K562 (cell line): Measurements from ENCODE around the gene GLYATL3. TPM values are rescaled to one million over a fixed set of nuclear protein-coding genes. Genes with fewer than 3 reads are reported as not detected.

Experiments used
- ATAC-seq: fragments of 200-7000 bp; cut with Tn5 transposase; 3 replicates; pipeline ENCODE4 v1.9.1; 2020; ENCODE audit warnings: moderate library complexity
- BruUV-seq: library from RNA; stranded (reverse); fragments of 400-500 nt; replicated peaks from 2 replicates; lab custom pipeline; 2021; lab: Mats Ljungman, UMichigan
- CTCF ChIA-PET: fragments of 300-600 bp; formaldehyde crosslinking; extraction: SDS; loops from one replicate; lab custom pipeline; 2021; ENCODE audit warnings: low intra/inter-chr PET ratio; lab: Yijun Ruan, JAX
- POLR2A ChIA-PET: fragments of 300-600, 350-650 bp; sonication (Branson Sonifier 250); formaldehyde crosslinking; extraction: SDS; loops from one replicate; lab custom pipeline; 2021; ENCODE audit warnings: antibody characterized with exemption, inconsistent platforms; lab: Yijun Ruan, JAX
- DNase-seq, 4 experiments: peaks; one replicate each; pipeline versions ENCODE4 v3.0.0 to v3.0.0-alpha.2; 2011 to 2018; ENCODE audit warnings: low spot score in 3 of 4, mixed read lengths in 3 of 4; ENCODE audit errors: extremely low read depth in 1 of 4
- FAIRE-seq: peaks from 2 replicates; lab custom pipeline; 2011; peaks lifted over from hg19 to GRCh38; lab: Jason Lieb, UNC
- H2AFZ ChIP-seq: 2 replicates; pipeline ENCODE4 v1.6.0; 2011; ENCODE audit warnings: low read depth, low read length, control low read depth, inconsistent platforms
- H3K27ac ChIP-seq: fragments of 200-600 bp; 3 replicates; pipeline ENCODE4 v1.8.0; 2011; ENCODE audit warnings: low read depth, mild to moderate bottlenecking, control low read depth, inconsistent platforms, low read length, moderate library complexity, mixed read lengths; ENCODE audit errors: extremely low read depth
- H3K27me3 ChIP-seq, 2 experiments: fragments of 300-600 bp in 1 of 2; 2 replicates in 1 of 2; 3 replicates in 1 of 2; pipeline versions ENCODE4 v1.6.0 to v1.8.0; 2011; ENCODE audit warnings: inconsistent platforms in 2 of 2, low read length in 2 of 2, mild to moderate bottlenecking in 1 of 2, mixed read lengths in 1 of 2, moderate library complexity in 1 of 2; ENCODE audit not compliant: control insufficient read depth in 2 of 2, insufficient read depth in 2 of 2
- H3K36me3 ChIP-seq: fragments of 300-600 bp; 3 replicates; pipeline ENCODE4 v1.8.0; 2011; ENCODE audit warnings: mild to moderate bottlenecking, low read length, inconsistent platforms; ENCODE audit not compliant: control insufficient read depth, insufficient read depth
- H3K4me1 ChIP-seq, 2 experiments: fragments of 200-600 bp in 1 of 2; replicated peaks in 1 of 2; 2 replicates in 1 of 2; 3 replicates in 1 of 2; pipeline versions ENCODE4 v1.5.1 to v1.8.0; 2011; ENCODE audit warnings: inconsistent platforms in 2 of 2, low read length in 2 of 2, mild to moderate bottlenecking in 1 of 2, mixed read lengths in 1 of 2, moderate library complexity in 1 of 2; ENCODE audit not compliant: control insufficient read depth in 2 of 2, insufficient read depth in 2 of 2
- H3K4me2 ChIP-seq: 2 replicates; pipeline ENCODE4 v1.6.1; 2011; ENCODE audit warnings: low read length, control low read depth, inconsistent platforms, mixed read lengths; ENCODE audit not compliant: insufficient read depth
- H3K4me3 ChIP-seq: fragments of 200-600 bp; sonication (generic), shearing (Covaris generic); 2 replicates; pipeline ENCODE4 v1.5.1; 2016; ENCODE audit warnings: control low read depth, inconsistent platforms
- H3K79me2 ChIP-seq: fragments of 200-600 bp; 3 replicates; pipeline ENCODE4 v1.8.0; 2011; ENCODE audit warnings: low read length, inconsistent platforms; ENCODE audit not compliant: control insufficient read depth, insufficient read depth
- H3K9ac ChIP-seq, 2 experiments: 2 replicates each; pipeline versions ENCODE4 v1.6.0 to v1.6.1; 2011; ENCODE audit warnings: low read depth in 2 of 2, low read length in 2 of 2, control low read depth in 1 of 2, inconsistent platforms in 1 of 2, mild to moderate bottlenecking in 1 of 2, mixed read lengths in 1 of 2; ENCODE audit not compliant: insufficient read depth in 1 of 2
- H3K9me1 ChIP-seq: one replicate; pipeline ENCODE4 v1.6.0; 2011; ENCODE audit warnings: inconsistent platforms, mild to moderate bottlenecking, low read length, moderate library complexity; ENCODE audit not compliant: control insufficient read depth, insufficient read depth
- H3K9me3 ChIP-seq: replicated peaks from 2 replicates; pipeline ENCODE4 v1.5.1; 2011; ENCODE audit warnings: low read depth, low read length, inconsistent platforms; ENCODE audit not compliant: control insufficient read depth, insufficient read depth
- H4K20me1 ChIP-seq: replicated peaks from 2 replicates; pipeline ENCODE4 v1.6.1; 2011; ENCODE audit warnings: low read length, inconsistent platforms, mixed read lengths; ENCODE audit not compliant: control insufficient read depth, insufficient read depth
- FOXK1 ChIP-seq: sonication (generic); formaldehyde crosslinking; IDR thresholded peaks from 2 replicates; pipeline ENCODE4 v1.8.0; 2022; ENCODE audit warnings: missing genetic modification reagents, mild to moderate bottlenecking, borderline replicate concordance
- KDM4B ChIP-seq, 2 experiments: fragments of 450-650 bp in 1 of 2; sonication (generic) in 1 of 2; IDR thresholded peaks; 2 replicates each; pipeline ENCODE4 v1.6.1; 2016 to 2017; ENCODE audit warnings: borderline replicate concordance in 2 of 2, antibody characterized with exemption in 1 of 2, low read depth in 1 of 2, mild to moderate bottlenecking in 1 of 2
- MAZ ChIP-seq, 2 experiments: fragments of 450-650 bp in 1 of 2; sonication (generic) in 1 of 2; formaldehyde crosslinking; IDR thresholded peaks in 1 of 2; conservative IDR thresholded peaks in 1 of 2; 2 replicates each; pipeline versions ENCODE4 v1.4.0 to v1.5.0; 2020; ENCODE audit warnings: mild to moderate bottlenecking in 1 of 2, missing genetic modification reagents in 1 of 2
- TAF9B ChIP-seq: fragments of 450-650 bp; IDR thresholded peaks from 2 replicates; pipeline ENCODE4 v1.6.1; 2018; ENCODE audit warnings: mild to moderate bottlenecking; ENCODE audit not compliant: partially characterized antibody
- ZNF165 ChIP-seq: fragments of 250-450 bp; sonication (Bioruptor Pico); IDR thresholded peaks from 2 replicates; pipeline ENCODE4 v1.4.0; 2020; ENCODE audit warnings: borderline replicate concordance
- ZNF212 ChIP-seq: fragments of 450-650 bp; formaldehyde crosslinking; IDR thresholded peaks from 2 replicates; pipeline ENCODE4 v1.4.0; 2020; ENCODE audit warnings: mild to moderate bottlenecking
- ZNF324 ChIP-seq: fragments of 250-450 bp; sonication (Bioruptor Pico); IDR thresholded peaks from 2 replicates; pipeline ENCODE4 v1.4.0; 2020; ENCODE audit warnings: mild to moderate bottlenecking
- ZNF57 ChIP-seq: fragments of 450-650 bp; formaldehyde crosslinking; IDR thresholded peaks from 2 replicates; pipeline ENCODE4 v1.4.0; 2020; ENCODE audit warnings: mild to moderate bottlenecking, moderate library complexity
- WGBS: fragments of 100-300 bp; shearing (Covaris generic); methylation state at CpG from one replicate; pipeline ENCODE4 v1.1.6; 2016; ENCODE audit warnings: low coverage, mixed read lengths; ENCODE audit not compliant: insufficient coverage; ENCODE audit errors: missing lambda C conversion rate; 5-methylcytosine and 5-hydroxymethylcytosine counted together
- in situ Hi-C: fragments of 300-500 bp; cut with MboI; formaldehyde crosslinking; loops from 4 replicates; pipeline ENCODE4 v1.15.0; 2018; ENCODE audit warnings: inconsistent platforms, mixed read lengths
- intact Hi-C: fragments of 100-400 bp; cut with micrococcal nuclease; formaldehyde crosslinking; loops from 2 replicates; pipeline ENCODE4 v1.14.2; 2022
- polyA plus RNA-seq, 8 experiments: library from polyadenylated mRNA; depleted of rRNA in 4 of 8; stranded (reverse) in 5 of 8; unstranded in 3 of 8; fragments of >200 nt; fragmentation: Nextera tagmentation in 2 of 8; fragmentation: Illumina TruSeq in 1 of 8; extraction: Ambion mirVana in 2 of 8; extraction: Trizol in 1 of 8; gene quantifications; 2 replicates each; pipeline versions ENCODE4 v1.2.1 to v1.2.3, GENCODE V29; 2011 to 2014; ENCODE audit warnings: inconsistent platforms in 1 of 8, missing spikeins in 1 of 8
- total RNA-seq, 7 experiments: library from RNA; depleted of rRNA in 6 of 7; stranded (reverse); fragments of >200 nt in 6 of 7; fragmentation: Illumina TruSeq in 2 of 7; extraction: Trizol in 2 of 7; gene quantifications; 2 replicates each; pipeline versions ENCODE4 v1.2.1 to v1.2.3, GENCODE V29; 2011 to 2021; ENCODE audit warnings: low replicate concordance in 1 of 7

Gene GLYATL3
- total and polyA plus RNA-seq, 9 of the 15 experiments (the other 6 are each of a cell fraction or from before 2014, with no cell fraction given) = not detected

GRCh38 chr6:49454787-49455709, 44.7 kb upstream of the GLYATL3 start:
- no peak for ATAC-seq
- no peaks in the 10 kb centered on the region for H3K9me3 ChIP-seq
- BruUV-seq = no TSS peak
- H4K20me1 ChIP-seq = no peaks in the 10 kb centered on the region
- no peaks in the 10 kb centered on the region for H3K4me1 ChIP-seq
- no peak overlapping the region for H3K9ac ChIP-seq
- WGBS = 80% methylated on average over 3 of the region's 3 CpGs
- peak; percentile 35 for FAIRE-seq
- no peak for DNase-seq
- peaks cover 34% of the 10 kb centered on the region for H3K36me3 ChIP-seq
- in situ Hi-C loops = no loop called here
- no peaks in the 10 kb centered on the region for H3K79me2 ChIP-seq
- TF ChIP-seq ZNF165 (no peak), ZNF212 (CRISPR knock-in tag) (no peak), MAZ (CRISPR knock-in tag; conservative IDR thresholded peaks at IDR 0.05 in 1 of 2, IDR thresholded peaks at IDR 0.05 in 1 of 2) (no peak), ZNF324 (CRISPR knock-in tag) (no peak), FOXK1 (CRISPR knock-in tag) (no peak), KDM4B (IDR thresholded peaks at IDR 0.05; ENCODE audit: borderline replicate concordance in 2 of 2, low read depth in 1 of 2) (no peak), ZNF57 (CRISPR knock-in tag) (no peak), TAF9B (no peak)
- TF ChIP-seq, all 486 proteins: peak for 0
- Histone ChIP-seq H2AFZ (no peak overlapping the region), H3K27me3 (no peaks in the 10 kb centered on the region), H3K4me3 (no peak overlapping the region), H3K4me2 (no peak overlapping the region), H3K9me1 (no peaks in the 10 kb centered on the region), H3K27ac (no peak overlapping the region)
- POLR2A ChIA-PET = interaction anchor here (0.6 to 1.2 kb wide), 2 partner anchors 12 to 279 kb away, joined by 4 read pairs; no protein-coding TSS in a partner anchor
- intact Hi-C loops = loop anchor here (5.0 kb wide), 1 partner anchor 577 kb away; no protein-coding TSS in a partner anchor
- CTCF ChIA-PET = no interaction called here
